ENCODE data around the gene PAFAH1B1.

Gene PAFAH1B1

DNA sequence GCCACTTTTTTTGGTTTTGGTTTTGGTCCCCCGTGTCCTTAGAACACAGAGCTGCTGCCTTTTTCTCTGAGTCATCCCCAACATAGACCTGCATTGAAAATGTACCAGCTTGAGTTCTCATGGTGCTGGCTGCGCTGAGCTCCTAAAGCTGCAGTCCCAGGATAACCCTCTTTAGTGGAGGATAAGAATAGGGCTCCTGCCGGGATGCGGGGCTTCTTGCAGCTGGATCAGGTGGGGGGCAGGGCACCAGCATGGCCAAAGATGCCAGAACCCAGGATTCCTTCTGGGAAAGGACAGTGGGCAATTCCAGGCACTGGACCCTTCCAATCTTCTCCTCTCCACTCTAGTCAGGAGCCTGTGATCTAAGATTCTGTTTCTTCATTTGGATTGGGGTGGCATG lies 126.4 kb downstream of the PAFAH1B1 start:
- DNase-seq (ENCODE audit: low read depth), result no peak

DNA sequence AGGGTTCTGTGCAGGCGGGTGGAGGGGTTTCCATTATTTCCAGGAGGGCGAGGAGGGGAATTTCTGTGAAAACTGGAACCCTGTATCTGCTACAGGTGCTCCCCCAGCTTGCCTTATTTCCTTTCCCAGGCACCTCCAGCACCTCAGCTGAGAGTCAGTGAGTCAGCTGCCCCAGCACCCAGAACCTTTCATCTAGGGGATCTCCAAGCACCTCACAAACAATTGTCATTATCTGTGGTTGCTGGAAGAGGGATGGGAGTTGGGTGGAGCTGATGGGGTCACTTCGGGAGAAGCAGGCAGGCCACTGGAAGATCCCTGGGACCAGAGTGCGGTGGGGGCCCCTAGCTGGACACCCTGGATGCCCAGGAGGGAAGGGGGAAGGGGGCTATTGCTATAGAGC lies 128.1 kb downstream of the PAFAH1B1 start:
- DNase-seq (ENCODE audit: low read depth), result no peak

DNA sequence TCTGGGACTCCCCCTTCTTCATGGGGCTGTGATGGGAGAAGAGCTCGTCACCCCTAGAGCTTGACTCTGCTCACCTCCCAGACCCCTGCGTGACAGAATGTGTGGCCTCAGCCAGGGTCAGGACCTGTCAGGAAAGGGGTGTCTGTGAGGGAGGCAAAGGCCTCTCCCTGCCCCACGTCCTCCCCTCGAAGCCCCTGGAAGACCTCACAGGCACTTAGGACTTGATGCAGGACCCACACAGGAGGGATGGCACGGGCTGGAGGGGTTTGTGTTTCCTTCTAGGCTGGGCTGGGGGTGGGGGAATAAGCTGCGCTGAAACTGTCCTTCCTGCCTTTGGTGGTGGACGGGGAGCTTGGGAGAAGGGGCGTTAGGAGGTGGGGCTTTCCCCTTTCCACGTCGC lies 129.2 kb downstream of the PAFAH1B1 start:
- DNase-seq (ENCODE audit: low read depth), result no peak

DNA sequence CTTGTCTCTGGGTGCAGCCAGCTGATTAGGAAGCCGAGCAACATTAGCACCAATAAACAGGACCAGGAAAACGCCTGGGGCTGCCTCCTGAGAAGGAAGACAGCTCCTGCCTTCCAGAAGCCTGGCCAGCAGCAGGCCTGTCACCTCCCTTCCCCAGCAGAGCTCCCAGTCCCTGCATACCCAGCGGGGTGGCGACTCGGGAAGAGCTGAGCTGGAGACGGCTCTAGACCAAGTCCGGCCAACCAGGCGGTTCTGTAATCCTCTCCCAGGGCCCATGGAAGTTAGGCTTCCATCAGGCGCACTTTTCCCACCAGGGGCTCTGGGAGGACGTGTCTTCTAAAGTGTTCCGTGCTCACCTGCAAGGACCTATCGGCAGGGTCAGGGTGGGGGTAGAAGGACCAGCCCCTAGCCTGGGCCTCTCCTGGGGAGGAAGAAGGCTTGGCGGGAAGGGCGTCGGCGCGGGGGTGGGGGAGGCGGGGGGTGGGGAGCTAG lies 130.1 kb downstream of the PAFAH1B1 start:
- DNase-seq (ENCODE audit: low read depth), result peak; percentile 18

DNA sequence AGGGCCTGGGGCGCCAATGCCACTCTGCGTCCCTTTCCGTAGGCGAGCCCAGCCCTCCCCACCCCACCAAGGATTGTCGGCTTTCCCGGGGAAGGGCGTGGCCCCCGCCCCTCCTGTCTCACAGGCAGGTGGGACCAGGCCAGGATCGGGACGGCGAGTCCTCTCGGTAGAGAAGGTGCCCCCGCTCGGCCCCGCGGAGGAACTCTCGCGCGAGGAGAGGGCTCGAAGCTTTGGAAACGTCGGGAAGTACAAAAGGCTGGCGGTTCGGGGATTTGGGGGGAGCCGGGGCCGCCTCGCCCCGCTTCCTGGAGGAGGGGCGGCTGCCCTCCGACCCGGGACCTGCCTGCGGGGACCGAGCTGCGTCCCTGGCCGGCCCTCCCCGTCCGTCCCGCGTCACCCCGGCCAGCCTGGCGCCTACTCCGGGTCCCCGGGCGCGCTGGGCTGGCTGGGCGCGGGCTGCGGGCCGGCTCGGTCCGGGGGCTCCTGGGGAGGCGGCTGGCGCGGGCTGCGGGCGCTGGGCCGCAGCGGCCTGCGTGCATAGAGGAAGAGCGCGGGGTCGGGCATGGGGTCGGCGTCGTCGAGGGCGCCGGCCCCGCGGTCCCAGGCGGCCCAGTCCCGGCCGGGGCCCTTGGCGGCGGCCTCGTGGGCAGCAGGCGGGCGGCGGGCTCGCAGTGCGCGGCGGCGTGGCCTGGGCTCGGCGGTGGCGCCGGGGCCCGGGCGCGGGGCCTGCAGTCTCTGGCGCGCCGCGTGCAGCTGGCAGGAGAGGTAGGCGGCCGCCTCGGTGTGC lies 130.7 kb downstream of the PAFAH1B1 start:
- DNase-seq (ENCODE audit: low read depth), result no peak

DNA sequence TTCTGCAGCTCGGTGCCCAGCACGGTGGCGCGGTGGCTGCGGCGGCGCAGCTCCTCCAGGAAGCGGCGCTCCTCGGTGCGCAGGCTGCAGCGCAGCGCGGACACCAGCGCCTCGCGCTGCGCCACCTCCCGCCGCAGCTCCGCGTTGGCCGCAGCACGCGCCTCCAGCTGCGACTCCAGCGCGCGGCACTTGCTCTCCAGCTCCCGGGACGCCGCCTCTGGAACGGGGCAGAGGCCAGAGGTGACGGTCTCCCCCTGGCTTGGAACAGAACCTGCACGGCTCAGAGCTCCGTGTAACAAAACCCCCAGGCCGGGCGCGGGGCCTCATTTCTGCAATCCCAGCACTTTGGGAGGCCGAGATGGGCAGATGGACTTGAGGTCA lies 131.3 kb downstream of the PAFAH1B1 start:
- peak; percentile 39 for DNase-seq (ENCODE audit: low read depth)

DNA sequence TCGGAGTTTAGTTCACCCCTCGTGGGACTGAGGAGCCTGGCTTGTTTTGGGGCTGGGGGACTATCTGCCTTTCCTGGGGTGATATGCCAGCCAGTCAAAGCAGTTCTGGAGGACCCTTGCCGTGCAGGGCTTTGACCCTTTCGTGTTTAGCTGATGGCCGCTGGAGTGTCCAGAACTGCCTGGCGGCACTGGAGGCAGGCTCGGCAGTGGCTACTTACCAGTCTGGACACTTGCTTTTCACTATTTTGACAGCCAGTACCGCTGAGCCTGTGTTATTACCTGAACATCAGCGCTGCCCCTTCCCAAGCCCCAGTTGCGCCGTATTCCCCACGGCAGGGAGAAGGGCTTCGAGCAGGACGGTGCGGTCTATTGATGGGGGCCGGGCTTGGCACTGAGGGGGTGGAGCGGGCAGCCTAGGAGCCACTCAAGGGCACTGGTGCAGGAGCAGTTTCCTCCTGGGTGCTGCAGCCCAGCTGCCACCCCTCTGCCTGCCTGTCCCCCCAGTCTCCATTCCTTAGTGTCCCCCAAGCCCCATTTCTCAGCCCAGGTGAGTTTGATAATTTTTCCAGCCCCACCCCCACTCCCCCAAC lies 137.4 kb downstream of the PAFAH1B1 start:
- no peak for DNase-seq (ENCODE audit: low read depth)

DNA sequence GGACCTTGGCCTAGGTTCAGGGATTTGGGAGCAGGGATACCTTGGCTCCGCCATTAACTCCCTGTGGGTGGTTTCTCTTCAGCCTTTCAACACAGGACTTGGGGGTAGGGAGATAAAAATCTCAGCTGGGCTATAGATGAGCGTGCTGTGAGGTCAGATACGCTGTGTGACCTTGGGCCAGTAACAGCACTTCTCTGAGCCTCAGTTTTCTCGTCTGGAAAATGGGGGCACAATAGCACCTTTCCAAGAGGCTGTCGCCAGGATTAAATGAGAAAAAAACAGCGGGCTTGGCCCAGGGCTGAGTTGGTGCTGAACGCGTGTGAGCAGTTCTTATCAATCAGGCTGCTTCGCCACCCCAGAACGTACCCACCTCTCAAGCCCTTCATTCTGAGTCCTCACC lies 138.4 kb downstream of the PAFAH1B1 start:
- no peak for DNase-seq (ENCODE audit: low read depth)

DNA sequence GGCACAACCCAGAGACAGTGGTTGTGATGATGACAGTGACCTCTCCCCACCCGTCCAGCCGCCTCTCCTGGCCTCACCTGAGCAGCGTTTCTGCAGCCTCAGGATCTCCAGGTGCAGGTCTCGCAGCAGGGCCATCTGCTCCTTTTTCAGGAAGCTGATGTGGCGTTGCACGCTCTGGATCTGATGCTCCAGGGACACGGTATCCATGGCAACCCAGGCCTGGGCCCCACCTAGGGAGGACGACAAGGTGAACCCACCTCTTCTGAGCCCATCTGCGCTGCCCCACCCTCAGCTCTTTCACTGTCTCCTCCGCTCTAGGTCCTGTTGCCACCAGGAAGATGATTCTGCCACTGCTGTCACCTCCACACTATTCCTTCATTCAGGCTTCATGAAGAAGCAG lies 141.5 kb downstream of the PAFAH1B1 start:
- DNase-seq (ENCODE audit: low read depth), result no peak

Measured in EH (cell line).